Putamen (tissue), 1 donor: ENCODE data around the gene KIF25.

Experiments
- DNase-seq: peaks from one replicate; pipeline ENCODE4 v3.0.0-alpha.2; 2016; ENCODE audit warnings: low spot score

The KIF25 gene

DNA sequence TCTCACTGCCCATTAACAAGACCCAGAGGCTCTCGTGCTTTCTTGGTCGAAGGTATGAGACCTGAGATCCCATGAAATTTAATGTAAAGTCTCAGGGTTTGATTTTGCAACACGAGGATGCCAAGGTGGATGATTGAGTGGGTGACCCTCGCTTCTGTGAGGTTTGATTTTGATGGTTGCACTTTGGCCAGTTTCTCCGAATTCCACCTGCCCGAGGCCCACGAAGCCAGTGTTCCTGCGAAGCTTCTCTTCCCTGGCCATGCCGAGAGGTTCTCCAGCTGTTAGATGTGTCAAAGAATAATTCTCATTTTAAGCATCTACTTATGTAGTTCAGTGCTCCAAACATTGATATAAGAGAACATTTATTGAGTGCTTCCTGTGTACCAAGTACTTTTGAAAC lies at the start of gene KIF25:
Gene KIF25, plus strand, starts transcription at position 30 of the 400 bp plus-strand sequence. CDS start 31,915 bp downstream, outside the sequence.
- no peak for DNase-seq

DNA sequence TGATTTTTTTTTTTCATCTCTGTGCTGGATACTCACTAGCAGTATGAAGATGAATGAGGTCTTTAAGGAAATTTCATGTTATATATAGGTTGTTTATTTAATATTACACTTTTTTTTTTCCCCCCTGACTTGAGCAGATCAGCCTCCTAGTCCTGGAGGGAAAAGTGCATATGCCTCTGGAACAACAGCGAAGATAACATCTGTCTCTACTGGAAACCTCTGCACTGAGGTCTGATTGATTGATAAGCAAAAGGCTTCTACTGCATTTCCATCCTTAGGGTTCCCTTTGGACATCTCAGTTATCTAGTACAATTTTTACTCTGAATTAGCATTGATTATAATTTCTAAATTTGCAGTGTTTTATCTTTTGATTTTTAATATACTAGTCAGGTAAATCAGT lies 49.8 kb upstream of the KIF25 start:
- DNase-seq: no peak

GRCh38 chr6:167948716-167949115 lies 48.8 kb upstream of the KIF25 start:
- no peak for DNase-seq

GRCh38 chr6:167949121-167949684 lies 48.3 kb upstream of the KIF25 start:
- DNase-seq: no peak

GRCh38 chr6:167951781-167952511 lies 45.5 kb upstream of the KIF25 start:
- DNase-seq: no peak

DNA sequence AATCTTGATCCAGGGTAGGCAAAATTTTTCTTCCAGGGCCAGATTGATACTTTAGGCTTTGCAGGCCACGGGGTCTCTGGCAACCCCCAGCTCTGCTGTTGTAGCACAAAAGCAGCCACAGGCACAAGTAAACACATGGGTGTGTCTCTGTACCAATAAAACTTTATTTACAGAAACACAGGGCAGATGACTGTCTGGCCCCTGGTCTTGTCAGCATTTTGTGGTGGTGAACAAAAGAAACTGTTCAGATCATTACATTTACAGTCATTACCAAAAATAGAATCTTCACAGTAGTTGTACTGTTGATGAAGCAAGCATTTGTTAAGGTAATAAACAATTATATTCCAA lies 45.0 kb upstream of the KIF25 start:
- DNase-seq: no peak

DNA sequence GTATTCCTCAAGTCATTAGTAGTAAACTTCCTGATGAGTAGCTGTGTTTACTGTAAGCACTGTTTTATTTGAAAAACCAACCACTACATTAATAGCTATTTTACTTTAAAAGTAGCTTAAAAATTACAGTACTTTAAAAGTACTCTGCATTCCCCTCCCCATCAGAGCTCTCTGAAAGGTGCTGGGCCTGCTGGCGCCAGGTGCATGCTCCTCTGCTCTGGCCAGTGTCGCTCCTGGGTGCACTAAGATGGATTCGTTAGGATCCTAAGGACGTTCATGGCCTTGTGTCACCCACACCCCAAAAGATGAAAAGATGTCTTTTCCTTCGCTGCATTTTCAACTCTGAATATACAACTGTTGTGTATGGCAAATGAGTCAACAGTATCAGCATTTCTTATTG lies 43.9 kb upstream of the KIF25 start:
- DNase-seq: no peak

DNA sequence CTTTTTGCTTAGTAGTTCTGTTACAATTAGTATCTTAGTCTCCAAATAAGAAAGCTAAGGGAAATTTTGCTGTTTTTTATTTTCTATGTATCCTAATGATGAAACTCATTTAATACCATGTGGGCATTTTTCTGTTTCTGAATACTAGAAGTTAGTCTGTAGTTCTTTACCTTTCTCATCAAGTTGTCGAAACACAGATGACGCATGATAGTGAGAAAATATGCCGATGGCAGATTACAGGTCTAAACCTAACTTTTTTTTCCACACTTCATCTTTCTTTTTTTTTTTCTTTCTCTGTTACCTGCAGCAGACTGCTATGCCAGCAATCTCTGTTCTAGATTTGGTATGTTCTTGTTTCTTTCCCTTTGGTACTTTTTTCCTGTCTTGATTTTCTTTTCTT lies 43.3 kb upstream of the KIF25 start:
- DNase-seq: no peak

GRCh38 chr6:167956491-167956890 lies 41.0 kb upstream of the KIF25 start:
- DNase-seq: no peak

DNA sequence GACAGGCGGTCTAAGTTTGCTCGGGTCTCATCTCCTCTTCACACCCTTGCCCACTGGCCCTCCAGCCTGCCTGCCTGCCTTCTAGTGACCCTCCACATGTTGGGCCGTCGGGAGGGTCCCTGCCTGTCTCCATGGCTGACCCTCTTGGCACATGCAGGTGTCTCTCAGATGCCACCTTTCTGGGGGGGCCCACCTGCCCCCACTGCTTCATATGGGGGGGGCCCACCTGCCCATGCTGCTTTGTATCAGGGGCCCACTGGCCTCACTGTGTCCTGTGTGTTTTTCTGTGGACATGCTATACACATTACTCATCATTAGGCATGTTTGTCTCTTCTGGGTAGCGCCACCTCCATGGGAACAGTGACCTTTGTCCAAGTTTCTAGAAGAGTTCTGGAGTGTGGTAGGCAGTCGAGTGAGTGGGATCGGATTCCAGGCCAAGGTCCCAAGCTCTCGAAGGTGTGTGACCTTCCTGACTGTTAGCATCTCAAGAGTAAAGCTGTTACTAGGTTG lies 40.4 kb upstream of the KIF25 start:
- no peak for DNase-seq

DNA sequence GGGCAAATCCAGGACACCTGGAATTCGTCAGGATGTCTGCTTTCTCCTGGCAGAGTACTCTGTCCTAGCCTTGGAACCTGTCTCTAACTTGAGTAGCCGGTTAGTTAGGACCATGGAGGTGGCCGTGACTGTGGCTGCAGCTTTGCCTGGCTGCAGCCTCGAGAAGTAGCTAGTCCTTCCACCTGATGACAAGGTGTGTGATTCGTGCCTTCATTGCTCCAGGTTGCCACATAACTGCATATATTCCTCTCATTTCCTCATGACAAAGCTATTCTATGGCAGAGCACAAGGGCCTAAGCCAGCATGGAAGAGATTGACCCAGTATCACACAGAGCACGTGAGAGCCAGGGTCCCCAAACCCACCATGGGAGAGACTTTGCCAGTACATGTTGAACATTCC lies 39.8 kb upstream of the KIF25 start:
- DNase-seq: no peak

- DNase-seq: no peak
Observed at GRCh38 chr6:167960579-167960978, 36.9 kb upstream of the KIF25 start.

DNA sequence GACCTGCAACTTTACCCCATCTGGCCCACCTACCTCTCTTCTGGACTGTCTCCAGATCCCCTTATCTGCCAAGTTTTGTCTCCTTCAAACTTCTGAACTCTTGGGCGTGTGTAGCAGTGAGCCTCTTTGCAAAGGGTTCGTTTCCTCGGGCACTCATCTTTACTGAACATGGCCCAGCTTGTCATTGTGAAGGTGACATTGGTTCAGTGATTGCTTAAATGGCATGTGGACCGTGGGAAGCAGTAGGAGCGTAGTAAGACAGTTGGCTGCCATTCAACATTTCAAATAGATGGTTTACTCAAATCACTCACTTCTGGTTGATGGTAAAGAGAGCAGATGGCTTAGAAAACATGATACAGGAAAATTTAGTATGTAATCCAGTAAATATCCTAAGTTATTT lies 34.8 kb upstream of the KIF25 start:
- no peak for DNase-seq

DNA sequence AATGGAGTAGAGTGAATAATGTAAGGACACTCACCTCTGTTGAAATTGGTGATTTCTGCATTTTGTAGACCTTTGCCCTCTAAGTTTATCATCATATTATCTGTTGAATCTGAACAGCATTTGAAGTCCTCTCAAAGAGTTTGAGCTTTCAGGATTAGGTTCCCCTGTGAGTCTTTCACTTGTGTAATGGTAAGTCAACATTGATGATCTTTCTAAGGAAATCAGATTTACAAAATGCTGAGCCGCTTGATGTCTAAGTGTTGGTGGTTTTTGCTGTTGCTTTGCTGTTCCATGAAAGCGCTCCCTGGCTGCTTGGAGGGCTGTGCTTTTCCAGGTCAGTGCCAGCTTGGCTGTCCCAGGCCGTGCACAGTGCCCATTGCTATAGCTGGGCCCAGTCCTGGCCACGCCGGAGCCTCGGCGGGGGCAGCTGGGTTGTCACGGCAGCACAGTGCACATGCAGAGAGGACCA lies 33.8 kb upstream of the KIF25 start:
- peak; percentile 23 for DNase-seq

GRCh38 chr6:167965592-167966539 lies 31.6 kb upstream of the KIF25 start:
- DNase-seq: no peak

DNA sequence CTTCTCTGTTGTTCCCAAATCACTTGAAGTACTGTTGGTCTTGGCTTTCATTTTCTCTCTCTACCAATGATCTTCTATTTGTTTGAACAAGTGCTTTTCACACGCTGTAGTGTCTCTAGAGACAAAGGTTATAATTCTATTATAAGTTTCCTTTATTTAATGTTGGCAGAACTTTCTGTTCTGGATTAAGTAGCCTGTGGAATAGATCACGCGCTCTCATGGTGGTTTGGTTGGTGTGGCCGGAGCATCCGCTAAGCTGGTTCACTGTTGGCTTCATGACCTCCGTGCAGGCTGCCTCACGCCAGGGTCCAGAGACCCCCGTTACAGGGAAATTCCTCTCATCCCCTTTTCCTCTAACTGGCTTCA lies 30.9 kb upstream of the KIF25 start:
- no peak for DNase-seq

- no peak for DNase-seq
Observed at GRCh38 chr6:167968091-167968490, 29.4 kb upstream of the KIF25 start.

- peak; percentile 72 for DNase-seq
Observed at GRCh38 chr6:167970230-167970629, 27.2 kb upstream of the KIF25 start.

DNA sequence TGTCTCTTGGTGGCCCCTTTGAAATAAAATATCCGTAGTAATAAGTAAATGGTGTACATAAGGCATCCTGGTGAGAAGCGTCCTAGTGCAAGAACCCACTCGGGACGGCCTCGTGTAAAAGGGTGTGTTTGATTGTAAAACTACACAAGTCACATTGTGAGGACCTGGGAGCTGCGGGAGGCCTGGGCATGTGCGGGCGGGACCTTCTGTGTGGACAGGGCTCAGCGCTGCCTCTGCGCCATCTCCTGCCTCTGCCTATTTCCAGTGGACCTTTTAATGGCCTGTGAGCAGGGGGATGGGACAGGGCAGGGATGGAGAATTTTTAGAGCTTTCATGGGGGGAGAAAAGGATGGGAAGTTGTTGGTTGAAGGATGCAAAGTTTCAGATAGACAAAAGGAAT lies 25.3 kb upstream of the KIF25 start:
- DNase-seq: no peak

DNA sequence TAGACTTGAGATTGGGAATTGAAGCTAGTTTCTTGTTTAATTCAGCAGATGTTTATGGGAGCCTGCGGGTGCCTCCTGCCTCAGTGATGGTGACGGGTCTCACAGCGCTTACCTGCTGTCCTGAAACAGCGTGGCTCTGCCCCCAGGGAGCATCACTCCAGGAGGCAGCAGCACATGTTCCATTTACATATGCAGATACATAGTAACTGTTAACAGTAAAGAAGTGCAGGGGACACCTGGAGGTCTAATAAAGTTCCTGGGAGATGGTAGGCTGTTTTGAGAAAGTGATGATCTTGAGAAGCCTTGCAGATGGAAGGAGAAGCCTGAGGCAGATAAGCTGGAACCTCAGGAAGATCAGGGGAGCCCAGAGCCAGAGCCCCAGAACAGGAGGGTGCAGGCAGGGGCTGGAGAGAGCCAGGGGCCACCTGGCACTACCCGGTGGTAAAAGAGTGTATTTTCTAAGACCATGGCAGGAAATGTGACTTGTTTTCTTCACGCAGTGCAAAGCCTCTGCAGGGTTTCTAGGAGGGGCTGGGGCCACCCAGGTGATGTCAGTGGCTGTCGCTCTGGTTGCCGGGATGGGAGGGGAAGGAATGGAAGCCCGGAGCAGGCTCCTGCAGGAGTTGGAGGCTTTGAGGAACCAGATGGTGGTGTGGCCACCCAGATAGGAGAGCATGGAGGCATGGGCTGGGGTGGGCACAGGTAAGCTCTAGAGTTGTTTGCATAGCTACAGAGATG lies 24.2 kb upstream of the KIF25 start:
- no peak for DNase-seq

DNA sequence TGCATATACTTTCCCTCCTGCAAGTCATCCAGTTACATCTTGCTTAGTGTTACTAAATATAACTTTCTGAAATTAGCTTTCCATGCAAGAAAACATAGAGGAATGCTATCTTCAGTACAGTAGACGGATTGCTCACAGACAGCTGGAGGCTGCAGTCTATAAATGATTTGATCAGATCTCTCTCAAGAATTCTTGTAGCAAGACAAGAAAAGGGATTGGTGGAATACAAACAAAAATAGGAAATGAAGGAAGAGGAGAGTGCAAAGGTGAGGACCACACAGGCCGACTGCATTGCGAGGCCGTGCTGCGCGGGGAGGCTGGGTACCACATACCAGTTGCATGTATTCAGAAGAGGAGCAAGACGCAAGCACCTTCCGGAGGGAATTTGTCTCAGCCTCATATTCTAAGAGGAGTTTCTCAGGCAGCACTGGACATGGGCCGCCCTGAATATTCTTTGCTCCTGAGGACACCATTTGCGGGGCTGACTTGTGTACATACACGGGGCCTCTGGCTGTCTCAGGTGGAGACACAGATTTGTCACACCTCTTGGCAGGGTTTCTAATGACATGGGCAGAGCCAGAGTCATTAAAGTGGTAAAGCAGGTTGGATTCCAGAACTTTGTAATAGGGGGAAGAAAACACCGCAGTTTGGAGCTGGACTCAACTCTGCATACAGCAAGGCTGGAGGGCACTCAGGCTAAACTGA lies 22.7 kb upstream of the KIF25 start:
- no peak for DNase-seq
